GM21619 (cell line): ENCODE data around the gene MBNL2.
A peak's percentile ranks its signal among the peaks of the same experiment; 100 is the strongest.

ENCODE experiments used
- ATAC-seq: cut with Tn5 transposase; IDR thresholded peaks from one replicate; pipeline ENCODE4 v1.9.1; 2021; ENCODE audit not compliant: unreplicated experiment

The MBNL2 gene

DNA sequence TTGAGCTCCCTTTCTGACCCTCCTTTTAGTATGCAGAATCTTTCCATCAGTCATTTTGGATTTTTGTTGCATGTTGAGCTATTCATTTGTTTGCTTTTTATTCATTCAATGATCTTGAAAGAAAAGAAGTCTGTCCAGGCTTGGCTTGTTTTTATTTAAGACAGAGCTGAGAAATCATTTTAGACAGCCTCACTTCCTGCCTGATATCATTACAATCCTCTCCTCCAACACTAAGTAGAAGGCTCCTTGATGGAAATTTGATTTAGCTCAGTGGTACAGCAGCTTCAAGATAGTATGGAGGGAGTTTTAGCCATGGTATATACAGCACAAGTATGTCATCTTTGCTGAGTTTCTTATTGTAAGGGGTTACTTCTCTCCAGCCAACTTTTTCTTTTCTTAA is 28.4 kb downstream of the MBNL2 start:
- no peak for ATAC-seq

DNA sequence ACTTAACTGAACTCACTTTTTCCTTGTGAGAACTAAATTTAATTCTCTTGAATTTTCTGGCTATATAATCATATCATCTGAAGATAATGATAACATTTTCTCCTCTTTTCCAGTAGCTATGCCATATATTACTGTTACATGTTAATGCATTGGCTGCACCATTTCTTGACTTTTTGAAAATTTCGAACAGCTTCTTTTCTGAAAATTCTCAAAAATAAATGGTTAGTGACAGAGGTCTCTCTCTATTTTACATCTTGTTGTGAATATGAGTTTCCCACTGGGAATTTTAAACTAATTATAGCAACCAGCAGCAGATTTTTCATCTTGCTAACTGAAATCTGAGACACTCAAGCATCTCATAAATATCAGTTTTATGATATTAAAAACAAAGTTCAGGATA is 30.6 kb downstream of the MBNL2 start:
- ATAC-seq, result no peak

DNA sequence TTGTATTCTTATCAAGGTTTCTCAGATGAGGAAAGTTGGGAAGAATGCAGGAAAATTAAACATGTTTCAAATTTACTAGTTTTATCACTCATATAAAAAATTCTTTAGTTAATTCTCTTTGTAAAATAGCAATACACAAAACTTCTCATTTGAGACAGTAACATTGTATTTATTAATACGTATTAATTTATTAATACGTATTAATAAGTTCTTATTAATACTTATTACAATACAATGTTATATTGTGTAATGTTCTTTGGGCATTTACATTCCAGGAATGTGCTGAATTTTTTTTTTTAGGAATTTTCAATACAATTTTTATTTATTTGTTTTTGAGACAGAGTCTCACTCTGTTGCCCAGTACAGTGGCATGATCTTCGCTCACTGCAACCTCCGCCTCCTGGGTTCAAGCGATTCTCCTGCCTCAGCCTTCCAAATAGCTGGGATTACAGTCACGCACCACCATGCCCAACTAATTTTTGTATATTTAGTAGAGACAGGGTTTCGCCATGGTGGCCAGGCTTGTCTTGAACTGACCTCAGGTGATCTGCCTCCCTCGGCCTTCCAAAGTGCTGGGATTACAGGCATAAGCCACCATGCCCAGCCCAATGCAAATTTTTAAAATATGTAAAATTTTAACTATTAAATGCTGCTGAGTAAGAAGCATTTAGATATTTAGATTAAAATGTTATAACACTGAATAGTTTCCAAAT is 31.6 kb downstream of the MBNL2 start:
- ATAC-seq, result no peak

DNA sequence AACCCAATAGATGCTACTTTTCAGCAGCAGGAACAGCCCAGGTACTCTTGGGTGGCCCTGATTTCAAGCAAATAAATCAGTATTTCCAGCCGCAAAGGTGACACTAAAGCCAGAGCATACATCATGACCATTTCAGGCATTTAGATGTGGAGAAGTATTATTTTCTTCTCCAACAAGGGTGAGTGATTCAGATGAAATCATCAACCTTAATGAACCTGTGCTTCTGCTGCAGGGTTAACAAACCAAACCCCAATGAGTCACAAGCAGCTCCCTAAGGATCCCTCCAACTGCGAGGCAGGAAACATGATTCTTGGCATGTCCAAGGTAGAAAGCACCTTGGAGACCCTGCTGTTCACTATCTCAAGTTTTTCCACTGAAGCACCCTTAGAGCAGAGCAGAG is 32.7 kb downstream of the MBNL2 start:
- ATAC-seq, result no peak

DNA sequence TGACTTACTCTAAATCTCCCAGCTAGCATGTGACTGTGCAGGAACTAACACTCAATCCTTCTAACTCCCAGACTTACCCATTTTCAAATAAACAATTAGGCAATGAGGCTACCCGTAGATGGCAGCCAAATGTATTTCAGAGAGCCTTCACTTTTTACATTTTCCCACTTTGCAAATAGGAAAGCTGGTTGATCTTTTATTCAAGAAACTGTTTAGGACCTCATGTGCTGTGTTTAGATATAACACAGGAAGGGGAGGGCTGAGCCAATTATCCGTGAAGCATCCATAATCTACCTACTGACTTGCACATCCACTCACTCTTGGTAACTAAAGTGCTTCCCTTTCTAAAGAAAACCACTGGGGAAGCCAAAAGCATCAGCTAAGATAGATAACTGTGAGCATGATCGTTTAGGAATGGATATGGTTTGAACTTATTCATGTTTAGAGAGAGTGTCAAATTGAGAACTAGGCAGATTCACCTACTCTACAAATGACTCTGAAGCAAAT is 33.4 kb downstream of the MBNL2 start:
- no peak for ATAC-seq

DNA sequence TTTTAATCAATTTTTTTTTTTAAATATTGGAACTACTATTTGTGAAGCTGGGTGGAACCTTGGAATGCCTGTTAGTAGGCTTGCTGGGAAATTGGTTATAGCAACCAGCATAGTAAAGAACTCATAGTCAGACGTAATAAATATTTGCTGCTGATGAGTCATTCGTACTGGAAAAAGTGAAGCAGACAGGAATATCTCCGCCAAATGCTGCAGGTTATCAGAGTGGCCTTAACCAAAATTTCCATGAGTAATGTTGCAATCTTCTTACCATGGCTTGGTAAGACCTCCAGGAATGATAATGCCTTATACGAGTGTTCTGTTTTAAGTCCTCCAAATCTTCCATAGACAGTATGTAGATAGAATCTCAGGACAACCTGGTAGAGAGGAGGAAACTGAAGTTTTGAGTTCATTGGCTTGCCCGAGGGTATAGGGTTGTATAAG is 34.2 kb downstream of the MBNL2 start:
- ATAC-seq, result no peak

DNA sequence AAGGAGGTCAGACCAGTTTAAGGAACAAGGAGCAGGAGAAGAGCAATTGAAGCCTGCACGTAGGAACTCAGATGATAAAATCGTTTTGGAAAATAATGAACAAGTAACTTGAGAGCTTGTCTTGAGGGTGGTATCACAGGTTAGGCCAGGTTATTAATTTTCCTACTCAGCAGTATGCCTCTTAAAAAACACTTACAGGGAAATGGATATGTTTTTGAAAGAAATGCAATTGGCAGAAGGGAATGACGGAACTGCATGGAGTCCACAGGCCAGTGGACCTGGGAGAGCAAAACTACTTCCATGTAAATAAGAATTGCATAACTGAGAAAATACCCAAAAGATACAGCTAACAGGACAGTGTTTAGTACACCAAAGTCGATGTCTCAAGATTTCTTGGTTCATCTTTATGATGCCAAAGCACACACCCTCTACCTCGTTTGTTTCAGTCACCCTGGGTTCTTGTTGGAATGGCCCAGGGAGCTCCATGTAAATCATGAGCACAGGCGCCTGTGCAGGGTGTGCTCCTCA is 35.2 kb downstream of the MBNL2 start:
- ATAC-seq, result no peak

DNA sequence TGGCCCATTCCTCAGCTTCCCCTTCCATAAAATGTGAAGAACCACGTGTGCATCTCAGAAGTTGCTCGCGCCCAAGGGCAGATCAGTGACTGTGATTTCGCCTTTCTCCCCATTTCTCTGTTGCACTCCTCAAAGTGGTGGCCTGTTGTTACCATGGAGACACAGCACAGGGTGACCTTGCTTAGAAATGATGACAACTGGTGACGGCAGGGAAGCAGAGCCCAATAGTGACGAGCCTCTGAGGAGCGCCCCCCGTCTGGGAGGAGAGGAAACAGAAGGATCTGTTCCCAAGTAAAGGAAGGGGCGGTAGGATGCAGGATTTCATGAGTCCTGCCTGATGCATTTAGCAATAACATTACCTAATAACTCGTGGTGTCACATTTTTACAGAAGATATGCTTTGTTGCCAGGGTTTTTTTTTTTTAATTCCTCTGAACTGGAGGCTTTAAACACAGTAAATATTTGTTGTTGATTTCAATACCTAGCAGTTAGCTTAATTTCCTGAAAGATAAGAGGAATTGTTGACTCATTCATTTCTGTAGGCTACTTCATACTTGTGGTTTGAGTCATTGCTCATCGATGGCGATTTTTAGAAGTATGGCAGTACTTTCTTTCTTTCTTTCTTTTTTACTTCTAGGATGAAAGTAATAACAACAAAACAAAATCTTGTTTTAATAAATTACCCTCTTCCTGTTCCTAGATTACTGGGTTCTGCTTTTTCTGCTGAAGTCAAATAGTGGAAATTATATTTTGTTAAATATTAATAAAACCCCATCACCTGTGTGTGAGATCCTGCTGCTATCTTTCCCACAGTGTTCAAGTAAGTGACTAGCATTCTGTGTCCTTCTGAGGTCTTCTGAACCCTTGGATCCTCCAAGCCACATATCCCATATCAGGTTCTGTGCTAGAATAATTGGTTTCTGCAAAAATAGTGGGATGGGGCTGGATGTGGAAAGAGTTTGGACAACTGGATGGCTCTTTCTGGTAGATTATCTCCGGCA is 36.0 kb downstream of the MBNL2 start:
- ATAC-seq, result peak; percentile 68

DNA sequence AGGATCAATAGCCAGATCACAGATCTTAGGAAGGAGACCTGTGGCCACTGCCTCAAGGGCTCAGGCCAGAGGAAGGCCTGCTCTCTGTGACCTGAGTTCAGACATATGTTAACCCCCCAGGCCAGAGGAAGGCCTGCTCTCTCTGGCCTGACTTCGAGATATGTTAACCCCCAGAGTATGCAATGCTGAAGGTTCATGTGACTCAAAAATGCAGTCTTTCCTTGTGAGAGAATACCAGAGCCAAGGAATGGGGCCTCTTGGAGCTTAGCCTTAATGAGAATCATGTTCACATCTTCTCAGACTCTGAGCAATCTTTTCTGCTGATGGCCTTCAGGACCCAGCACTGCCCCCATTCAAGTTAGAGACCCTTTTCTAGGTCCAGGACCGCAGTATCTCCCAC is 36.7 kb downstream of the MBNL2 start:
- ATAC-seq, result no peak

DNA sequence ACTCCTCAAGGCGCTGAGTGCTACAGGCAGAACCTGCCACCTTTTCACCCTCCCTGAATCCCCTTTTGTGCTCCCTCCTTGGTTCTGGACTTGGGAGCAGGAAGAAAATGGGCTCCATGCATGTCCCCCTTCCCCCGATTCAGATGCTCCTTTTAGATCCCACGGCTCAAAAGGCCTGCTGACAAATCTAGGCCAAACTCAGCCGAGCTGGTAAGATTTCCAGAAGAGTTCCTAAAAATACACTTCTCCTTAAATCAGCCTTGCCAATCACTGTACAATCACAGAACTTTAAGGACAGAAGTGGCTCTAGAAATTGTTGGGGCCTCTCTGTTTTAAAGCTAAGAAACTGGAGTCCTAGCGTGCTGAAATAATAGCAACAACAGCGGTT is 37.3 kb downstream of the MBNL2 start:
- ATAC-seq, result no peak

DNA sequence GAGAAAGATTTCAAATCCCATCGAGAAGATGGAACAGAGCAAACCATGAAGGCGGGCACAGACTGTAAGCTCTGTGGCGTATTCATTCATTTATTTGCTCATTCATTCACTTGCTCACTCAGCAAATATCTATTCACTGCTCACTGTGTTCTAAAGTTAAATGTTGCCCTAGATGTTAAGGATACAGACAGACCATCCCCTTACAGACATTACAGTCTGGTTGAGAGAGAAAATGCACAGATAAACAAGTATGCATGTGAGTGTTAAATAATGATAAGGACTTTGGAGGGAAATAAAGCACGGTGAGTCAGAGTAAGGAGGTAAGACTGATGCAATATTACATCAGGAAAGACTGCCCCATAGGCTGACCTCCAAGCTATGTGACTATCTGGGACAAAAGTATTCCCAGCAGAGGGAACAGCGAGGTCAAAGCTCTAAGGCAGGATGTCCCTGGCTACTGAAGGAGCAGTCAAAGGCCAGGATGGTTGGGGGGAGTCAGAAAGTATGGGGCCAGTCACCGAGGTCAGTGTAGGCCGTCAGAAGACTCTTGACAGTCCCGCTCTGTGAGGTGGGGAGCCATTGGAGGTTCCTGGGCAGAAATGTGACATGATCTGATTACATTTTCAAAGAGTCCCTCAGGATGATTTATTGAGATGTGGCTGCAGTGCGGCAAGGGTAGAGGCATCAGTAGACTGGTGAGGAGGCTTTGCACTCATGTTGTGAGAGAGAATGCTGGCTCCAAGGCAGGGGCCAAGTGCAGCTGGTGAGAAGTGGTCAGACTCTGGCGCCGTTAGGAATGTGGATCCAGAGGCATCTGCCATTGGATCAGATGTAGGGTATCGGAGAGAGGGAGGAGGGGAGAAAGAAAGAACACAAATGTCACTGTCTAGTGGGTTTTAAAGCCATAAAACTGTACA is 37.9 kb downstream of the MBNL2 start:
- no peak for ATAC-seq

DNA sequence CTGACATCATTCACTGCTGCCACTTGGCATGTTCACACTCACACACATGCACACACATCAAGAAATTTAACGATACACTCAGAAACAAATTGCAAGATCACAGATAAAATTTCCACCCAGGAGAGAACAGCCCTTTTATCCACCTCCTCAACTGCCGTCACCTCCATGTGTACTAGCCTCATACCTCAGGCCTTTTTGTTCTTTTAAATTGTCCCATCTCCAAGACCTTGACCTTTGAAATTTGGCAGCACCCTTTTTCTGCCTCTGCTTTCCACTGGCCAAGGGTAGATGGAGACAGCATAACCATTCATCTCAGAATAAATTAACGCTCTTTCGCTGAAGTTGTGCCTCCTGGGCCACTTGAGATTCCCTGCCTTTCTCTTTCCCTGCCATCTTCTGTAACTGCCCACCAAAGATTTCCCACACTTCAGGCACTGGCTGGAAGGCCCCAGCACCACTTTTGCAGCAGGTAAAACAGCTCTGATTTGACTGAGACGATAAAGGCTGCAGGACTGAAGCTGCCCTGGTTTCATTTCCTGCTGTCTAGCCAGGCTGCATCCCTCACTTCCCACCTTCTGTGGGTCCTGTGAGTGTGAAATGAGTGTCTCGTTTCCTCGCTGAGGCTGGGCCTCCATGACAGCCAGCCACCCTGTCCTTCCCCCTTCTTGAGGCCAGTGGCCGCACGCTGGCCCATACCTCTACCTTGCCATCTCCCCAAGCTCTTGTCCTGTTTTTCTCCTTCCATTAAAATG is 39.3 kb downstream of the MBNL2 start:
- peak; percentile 57 for ATAC-seq

DNA sequence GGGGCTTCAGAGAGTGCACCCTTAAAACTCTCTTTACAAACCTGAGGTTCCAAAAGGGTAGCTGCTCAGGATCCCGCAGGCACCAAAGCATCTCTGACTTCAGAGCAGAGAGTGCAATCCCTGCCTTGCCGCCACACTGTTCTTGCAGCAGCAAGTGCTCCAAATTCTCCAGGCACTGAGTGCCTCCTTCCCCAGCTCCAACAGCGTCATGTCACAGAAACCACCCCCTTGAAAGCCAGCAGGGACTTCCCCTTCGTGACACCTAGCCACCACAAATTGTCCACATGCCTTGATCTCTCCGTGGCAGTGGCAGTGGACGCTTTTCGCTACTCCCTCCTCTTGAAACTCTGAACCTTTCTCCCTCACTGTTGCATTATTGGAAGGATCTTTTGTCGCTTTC is 39.9 kb downstream of the MBNL2 start:
- no peak for ATAC-seq

DNA sequence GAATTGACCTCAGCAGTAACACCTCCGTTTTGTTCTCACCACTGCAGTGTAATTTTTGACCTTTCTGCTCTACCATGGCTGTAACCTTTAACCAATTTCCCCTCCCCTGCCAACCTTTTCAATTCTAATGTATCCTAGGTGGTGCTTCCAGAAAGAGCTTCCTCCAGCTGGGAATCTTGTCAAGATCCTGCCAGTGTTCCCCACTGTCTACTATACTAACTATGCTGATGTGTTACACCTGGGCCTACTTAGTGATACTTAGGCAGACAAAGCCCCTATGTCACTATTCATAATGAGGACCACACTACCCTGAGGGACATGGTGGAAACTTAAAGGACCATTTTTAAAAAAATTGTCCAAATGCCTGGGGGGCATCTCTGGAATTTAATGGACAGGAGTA is 41.0 kb downstream of the MBNL2 start:
- ATAC-seq, result no peak

DNA sequence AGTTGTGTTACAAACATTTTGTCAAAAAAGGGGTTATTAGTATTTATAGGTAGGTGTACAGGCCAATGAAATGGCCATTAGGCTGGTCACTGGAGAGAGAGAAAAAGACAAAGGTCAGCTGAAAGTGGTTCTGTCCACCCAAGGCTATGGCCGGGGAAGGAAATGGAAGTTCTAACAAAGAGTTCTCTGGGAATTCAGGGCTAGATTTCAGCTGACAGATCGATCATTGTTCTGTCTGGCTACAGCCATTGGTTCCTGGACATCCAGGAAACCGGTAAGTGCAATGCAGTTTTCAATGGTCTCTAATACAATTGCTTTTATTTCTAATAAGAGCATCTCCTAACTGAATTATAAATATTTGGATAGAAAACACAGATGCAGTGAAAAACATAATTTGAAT is 42.5 kb downstream of the MBNL2 start:
- no peak for ATAC-seq

DNA sequence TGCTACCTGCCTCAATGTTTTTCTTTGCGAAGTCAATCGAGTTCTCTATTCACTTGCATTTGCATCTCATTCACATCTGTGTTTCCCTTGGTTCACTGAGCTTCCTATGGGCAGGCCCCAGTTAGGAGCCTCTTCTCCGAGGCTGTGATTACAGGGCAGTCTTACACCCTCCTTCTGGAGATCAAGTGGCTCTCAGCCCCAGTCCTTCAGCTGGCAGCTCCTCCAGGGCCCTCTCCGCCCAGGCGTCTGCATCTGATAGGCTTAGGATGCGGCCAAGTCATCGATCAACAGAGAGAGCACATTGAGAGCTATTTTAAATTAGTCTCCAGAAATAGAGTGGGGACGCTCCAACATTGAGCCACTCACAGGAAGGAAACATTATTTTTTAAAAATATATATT is 44.2 kb downstream of the MBNL2 start:
- no peak for ATAC-seq

DNA sequence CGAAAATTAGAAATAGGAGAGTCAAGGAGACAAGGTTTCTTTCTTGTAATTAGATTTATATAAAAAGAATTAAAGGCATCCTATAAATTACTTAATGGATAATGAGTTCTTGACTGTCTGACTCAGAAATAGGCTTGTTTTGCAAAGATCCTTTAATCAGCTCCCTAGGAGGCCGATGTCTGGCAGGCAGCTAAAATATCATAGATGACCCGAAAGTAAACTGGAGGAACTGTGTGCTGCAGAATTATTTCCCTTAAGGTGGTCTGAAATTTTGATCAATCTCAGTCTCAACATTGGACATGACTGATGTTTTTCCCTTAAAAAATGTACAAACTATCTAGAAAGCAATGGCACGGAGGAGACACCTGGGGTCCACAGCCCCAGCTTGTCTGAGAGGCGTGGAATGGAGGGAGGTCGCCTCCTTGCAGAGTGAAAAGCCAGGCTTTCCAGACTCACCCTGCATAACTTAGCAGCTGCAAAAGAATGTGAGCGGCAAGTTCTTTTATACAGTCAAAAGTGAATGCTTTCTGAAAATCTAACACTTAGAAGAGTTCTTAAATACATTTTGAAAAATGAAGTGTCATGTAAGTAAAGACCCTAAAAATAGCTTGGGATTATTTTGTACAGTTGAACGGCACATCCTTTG is 44.8 kb downstream of the MBNL2 start:
- ATAC-seq, result no peak

DNA sequence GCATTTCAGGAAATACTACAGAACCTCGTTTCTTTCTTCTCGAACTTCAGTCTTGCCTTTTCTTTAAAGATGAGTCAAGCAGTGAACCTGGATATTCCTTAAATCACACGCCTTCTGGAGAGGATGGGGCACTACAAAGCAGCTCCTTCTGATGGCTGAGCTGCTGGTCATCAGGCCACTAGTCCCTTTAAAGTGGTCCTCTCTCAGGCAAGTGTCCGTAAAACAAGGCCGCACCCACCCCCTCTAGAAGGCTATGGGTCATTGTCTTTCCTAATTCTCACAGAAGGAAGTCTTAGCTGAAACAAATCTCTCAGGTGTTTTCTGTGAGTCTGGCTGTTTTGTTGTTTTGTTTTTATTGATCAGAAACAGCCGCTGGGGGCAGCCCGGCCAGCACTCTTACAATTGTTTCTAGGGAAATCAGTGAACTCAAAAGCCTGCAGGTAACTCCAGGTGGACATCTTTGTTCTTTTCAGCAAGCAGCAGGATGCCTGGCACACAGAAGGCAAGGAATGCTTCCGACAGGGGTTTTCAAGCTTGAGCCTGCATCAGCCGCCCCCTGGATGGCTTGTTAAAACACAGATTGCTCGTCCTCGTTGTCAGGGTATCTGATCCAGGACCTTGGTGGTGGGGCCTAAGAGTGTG is 45.4 kb downstream of the MBNL2 start:
- ATAC-seq, result no peak

DNA sequence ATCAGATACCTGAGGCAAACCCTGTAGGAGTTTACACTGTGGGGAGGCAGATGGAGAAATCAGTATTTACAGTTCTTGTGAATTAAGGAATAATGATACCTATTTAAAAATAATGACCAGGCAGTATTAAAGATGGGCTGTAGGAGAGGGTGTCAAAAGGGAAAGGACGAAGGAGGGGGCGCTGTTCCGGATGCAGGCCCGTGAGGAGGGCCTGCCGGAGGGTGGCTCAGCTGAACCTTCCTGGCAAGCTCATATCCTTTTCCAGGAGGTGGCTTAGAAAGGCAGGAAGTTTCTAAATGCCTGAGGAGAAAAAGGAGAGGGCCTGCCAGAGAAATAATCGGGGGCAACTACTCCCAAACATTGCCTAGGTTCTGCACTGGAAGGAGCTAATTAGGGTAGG is 46.6 kb downstream of the MBNL2 start:
- no peak for ATAC-seq
